Uterus (tissue), 2 donors: ENCODE data around the gene SFXN1.

Experiments used
- CTCF ChIP-seq, 4 experiments: fragments of 200-600 bp in 2 of 4; fragments of 450-650 bp in 2 of 4; sonication (generic) in 2 of 4; IDR thresholded peaks; one replicate each; pipeline ENCODE4 v1.5.1; 2016 to 2019; ENCODE audit warnings: antibody characterized with exemption in 4 of 4, mild to moderate bottlenecking in 2 of 4, moderate library complexity in 1 of 4
- POLR2A ChIP-seq, 2 donors: fragments of 450-650 bp; IDR thresholded peaks; one replicate each; pipeline ENCODE4 v1.6.1; 2016; ENCODE audit warnings: antibody characterized with exemption in 2 of 2, mild to moderate bottlenecking in 1 of 2, moderate library complexity in 1 of 2

GRCh38 chr5:175560011-175560410 lies 81.7 kb downstream of the SFXN1 start:
- no peak for TF ChIP-seq CTCF (IDR thresholded peaks at IDR 0.05)
- no peak for TF ChIP-seq POLR2A (IDR thresholded peaks at IDR 0.05)
